Cardiac muscle cell (in vitro differentiated cells and primary cell): ENCODE measurements around the gene HMGB1. TPM values are rescaled to one million over a fixed set of nuclear protein-coding genes. Genes with fewer than 3 reads are reported as not detected.

Experiments used
- DNase-seq, 2 donors: peaks; one replicate each; pipeline versions ENCODE4 v3.0.0 to v3.0.0-alpha.2; 2010 to 2017; ENCODE audit warnings: low read depth in 1 of 2, low spot score in 1 of 2
- H3K27ac ChIP-seq: fragments of 200-600 bp; sonication (generic); 2 replicates; pipeline ENCODE4 v1.5.1; 2016
- H3K27me3 ChIP-seq: fragments of 200-600 bp; sonication (generic); 2 replicates; pipeline ENCODE4 v1.6.0; 2016; ENCODE audit warnings: control low read depth
- H3K36me3 ChIP-seq: fragments of 200-600 bp; sonication (generic); 2 replicates; pipeline ENCODE4 v1.5.1; 2016; ENCODE audit warnings: control low read depth
- H3K4me1 ChIP-seq: fragments of 200-600 bp; sonication (generic); 2 replicates; pipeline ENCODE4 v1.8.1; 2017; ENCODE audit warnings: low read depth, mild to moderate bottlenecking, mixed run types
- H3K4me3 ChIP-seq: fragments of 200-600 bp; sonication (generic); 2 replicates; pipeline ENCODE4 v1.5.1; 2016; ENCODE audit warnings: mild to moderate bottlenecking
- H3K9me3 ChIP-seq: fragments of 200-600 bp; sonication (generic); 2 replicates; pipeline ENCODE4 v1.5.1; 2017; ENCODE audit warnings: low read depth, mild to moderate bottlenecking, control low read depth
- polyA plus RNA-seq: library from polyadenylated mRNA; unstranded; fragments of >200 nt; fragmentation: Nextera tagmentation; extraction: Ambion mirVana; gene quantifications from 2 replicates; pipeline ENCODE4 v1.2.1, GENCODE V29; 2016
- total RNA-seq: library from RNA; depleted of rRNA; stranded (reverse); fragments of >200 nt; gene quantifications from 2 replicates; pipeline ENCODE4 v1.2.3, GENCODE V29; 2016
- TF ChIP-seq, protein P1 (sequence below): IDR thresholded peaks from 2 replicates; pipeline ENCODE4 v1.5.1; 2012; ENCODE audit warnings: low read depth, mild to moderate bottlenecking, low read length

The HMGB1 gene
- total and polyA plus RNA-seq, 2 experiments from 2014 or later = 576 to 642 TPM

DNA sequence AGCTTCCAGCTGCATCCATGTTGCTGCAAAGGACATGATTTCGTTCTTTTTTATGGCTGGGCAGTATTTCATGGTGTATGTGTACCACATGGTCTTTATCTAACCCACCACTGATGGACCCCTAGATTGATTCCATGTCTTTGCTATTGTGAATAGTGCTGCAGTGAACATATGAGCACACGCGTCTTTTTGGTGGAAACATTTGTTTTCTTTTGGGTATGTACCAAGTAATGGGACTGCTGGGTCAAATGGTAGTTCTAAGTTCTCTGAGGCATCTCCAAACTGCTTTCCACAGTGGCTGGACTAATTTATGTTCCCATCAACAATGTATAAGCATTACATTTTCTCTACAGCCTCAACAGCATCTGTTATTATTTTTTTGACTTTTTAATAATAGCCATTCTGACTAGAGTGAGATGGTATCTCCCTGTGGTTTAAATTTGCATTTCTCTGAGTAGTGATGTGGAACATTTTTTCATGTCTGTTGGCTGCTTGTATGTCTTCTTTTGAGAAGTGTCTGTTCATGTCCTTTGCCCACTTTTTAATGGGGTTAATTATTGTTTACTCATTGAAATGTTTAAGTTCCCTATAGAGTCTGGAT lies 50.2 kb downstream of the HMGB1 start:
- TF ChIP-seq, protein P1, sequence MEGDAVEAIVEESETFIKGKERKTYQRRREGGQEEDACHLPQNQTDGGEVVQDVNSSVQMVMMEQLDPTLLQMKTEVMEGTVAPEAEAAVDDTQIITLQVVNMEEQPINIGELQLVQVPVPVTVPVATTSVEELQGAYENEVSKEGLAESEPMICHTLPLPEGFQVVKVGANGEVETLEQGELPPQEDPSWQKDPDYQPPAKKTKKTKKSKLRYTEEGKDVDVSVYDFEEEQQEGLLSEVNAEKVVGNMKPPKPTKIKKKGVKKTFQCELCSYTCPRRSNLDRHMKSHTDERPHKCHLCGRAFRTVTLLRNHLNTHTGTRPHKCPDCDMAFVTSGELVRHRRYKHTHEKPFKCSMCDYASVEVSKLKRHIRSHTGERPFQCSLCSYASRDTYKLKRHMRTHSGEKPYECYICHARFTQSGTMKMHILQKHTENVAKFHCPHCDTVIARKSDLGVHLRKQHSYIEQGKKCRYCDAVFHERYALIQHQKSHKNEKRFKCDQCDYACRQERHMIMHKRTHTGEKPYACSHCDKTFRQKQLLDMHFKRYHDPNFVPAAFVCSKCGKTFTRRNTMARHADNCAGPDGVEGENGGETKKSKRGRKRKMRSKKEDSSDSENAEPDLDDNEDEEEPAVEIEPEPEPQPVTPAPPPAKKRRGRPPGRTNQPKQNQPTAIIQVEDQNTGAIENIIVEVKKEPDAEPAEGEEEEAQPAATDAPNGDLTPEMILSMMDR = no peak
- Histone ChIP-seq H3K27me3 (no peaks in the 10 kb centered on the region), H3K4me1 (peaks cover 13% of the 10 kb centered on the region), H3K4me3 (no peak overlapping the region), H3K9me3 (no peaks in the 10 kb centered on the region), H3K27ac (no peak overlapping the region), H3K36me3 (no peaks in the 10 kb centered on the region)
- no peak for DNase-seq

GRCh38 chr13:30413842-30414241 lies 51.9 kb downstream of the HMGB1 start:
- DNase-seq = no peak
- TF ChIP-seq, protein P1 = no peak
- Histone ChIP-seq H3K9me3 (no peaks in the 10 kb centered on the region), H3K27ac (no peak overlapping the region), H3K4me1 (peaks cover 13% of the 10 kb centered on the region), H3K36me3 (no peaks in the 10 kb centered on the region), H3K4me3 (no peak overlapping the region), H3K27me3 (no peaks in the 10 kb centered on the region)

DNA sequence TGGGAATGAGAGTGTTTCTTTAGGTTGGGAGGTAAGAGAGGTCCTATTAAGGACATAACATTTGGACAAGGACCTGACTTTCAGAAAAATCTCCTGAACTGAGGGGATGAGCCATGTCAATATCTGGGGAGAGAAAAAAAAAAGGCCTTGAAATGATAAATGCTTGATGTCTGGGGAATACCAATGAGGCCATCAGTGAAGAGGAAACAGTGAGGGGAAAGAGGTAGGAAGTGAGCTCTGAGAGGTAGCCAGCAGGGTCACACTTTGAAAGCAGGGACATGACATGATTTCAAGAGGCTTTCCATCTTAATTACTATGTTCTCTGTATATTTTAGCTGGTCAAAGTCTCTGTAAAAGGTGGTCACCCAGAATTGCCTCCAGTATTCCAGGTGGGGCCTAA lies 53.4 kb downstream of the HMGB1 start:
- Histone ChIP-seq H3K27me3 (no peaks in the 10 kb centered on the region), H3K4me1 (peaks cover 13% of the 10 kb centered on the region)
- TF ChIP-seq, protein P1 = no peak

DNA sequence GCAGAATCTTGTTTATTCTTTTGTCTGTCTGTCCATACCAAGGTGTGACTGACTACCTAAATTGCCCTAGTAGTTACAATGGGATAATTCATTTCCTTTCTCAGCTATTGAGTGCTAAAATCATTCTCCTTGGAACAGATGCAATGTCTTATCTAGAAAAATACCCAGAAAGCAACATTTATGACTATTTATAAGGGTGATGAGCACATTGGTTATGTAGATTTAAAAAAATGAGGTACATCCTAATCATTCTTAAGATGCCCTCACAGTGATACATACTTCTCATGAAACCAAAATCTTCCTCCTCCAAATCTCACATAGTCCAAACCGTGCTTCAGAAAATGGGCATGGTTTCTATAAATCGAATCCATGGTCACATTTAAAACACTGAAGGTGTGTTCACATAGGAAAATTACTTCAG lies 55.0 kb downstream of the HMGB1 start:
- no peak overlapping the region for H3K4me3 ChIP-seq
- no peaks in the 10 kb centered on the region for H3K36me3 ChIP-seq
- peaks cover 12% of the 10 kb centered on the region for H3K4me1 ChIP-seq
- H3K27me3 ChIP-seq = no peaks in the 10 kb centered on the region
- TF ChIP-seq, protein P1 = no peak
- no peaks in the 10 kb centered on the region for H3K9me3 ChIP-seq
- H3K27ac ChIP-seq = no peak overlapping the region
- no peak for DNase-seq

More for the DNA sequence above, 53.4 kb downstream of the HMGB1 start:
- no peak for DNase-seq
- Histone ChIP-seq H3K4me3 (no peak overlapping the region), H3K9me3 (no peaks in the 10 kb centered on the region), H3K27ac (no peak overlapping the region), H3K36me3 (no peaks in the 10 kb centered on the region)

DNA sequence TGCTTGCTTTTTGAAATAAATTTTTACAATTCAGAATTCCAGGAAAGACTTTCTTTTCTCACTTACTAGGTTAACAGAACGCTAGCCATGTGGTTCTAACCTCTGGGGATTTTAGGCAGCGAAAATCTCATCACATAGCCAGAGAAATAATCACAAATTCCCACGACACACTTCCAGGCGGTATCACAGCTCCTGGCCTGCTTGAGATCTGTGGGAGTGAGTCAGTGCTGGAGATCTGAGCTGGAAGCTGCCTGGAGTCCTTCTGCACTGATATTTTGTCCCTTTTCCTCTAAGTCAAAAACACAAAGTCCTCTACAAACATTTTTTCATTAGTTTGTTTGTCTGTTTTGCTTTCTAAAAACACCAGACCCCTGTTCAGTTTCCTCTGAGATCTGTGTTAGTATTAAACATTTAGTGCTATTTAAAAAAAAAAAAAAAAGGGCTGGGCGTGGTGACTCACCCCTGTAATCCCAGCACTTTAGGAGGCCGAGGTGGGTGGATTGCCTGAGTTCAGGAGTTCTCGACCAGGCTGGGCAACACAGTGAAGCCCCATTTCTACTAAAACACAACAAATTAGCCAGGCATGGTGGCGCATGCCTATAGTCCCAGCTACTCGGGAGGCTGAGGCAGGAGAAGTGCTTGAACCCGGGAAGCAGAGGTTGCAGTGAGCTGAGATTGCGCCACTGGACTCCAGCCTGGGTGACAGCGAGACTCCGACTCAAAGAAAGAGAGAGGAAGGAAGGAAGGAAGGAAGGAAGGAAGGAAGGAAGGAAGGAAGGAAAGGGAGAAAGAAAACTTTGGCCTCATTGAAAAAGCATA lies 55.6 kb downstream of the HMGB1 start:
- DNase-seq = peak in 1 of 2 donors; percentile 84
- Histone ChIP-seq H3K4me1 (peaks cover 17% of the 10 kb centered on the region), H3K27ac (no peak overlapping the region), H3K4me3 (no peak overlapping the region), H3K9me3 (no peaks in the 10 kb centered on the region), H3K36me3 (no peaks in the 10 kb centered on the region), H3K27me3 (no peaks in the 10 kb centered on the region)
- TF ChIP-seq, protein P1 = no peak
